ENCODE results near the gene WDR90.
"Not testable (repeated sequence)": the region's sequence is repeated elsewhere in the genome, so short reads cannot be mapped to it uniquely, and the experiment has no call there.

Gene WDR90

GRCh38 chr16:703406-703805 is 54.2 kb downstream of the WDR90 start:
- in situ Hi-C loops (cut with MboI; ENCODE audit: low sequenced_read_pairs): no loop called here

DNA sequence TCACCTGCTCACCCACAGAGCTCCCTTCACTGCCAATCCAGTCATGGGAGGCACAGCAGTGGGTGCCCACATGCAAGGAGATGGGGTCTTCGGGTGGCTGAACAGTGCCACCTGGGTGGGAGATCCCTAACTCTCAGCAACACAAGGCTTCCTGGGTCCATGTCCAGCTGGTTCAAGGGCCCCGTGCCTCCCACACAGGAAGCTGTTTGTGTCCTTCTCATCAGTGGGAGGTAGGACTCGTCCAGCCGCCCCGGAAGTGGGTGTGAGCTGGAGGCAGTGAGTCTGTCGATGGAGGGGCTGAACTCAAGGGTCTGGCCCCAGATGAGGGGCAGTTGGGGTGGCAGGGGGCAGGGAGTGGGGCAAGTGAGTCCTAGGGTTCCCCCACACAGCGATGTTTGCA is 54.9 kb downstream of the WDR90 start:
- in situ Hi-C loops (cut with MboI; ENCODE audit: low sequenced_read_pairs): no loop called here

- in situ Hi-C loops (cut with MboI; ENCODE audit: low sequenced_read_pairs): no loop called here
These were observed 55.6 kb downstream of the WDR90 start for GRCh38 chr16:704552-705380.

DNA sequence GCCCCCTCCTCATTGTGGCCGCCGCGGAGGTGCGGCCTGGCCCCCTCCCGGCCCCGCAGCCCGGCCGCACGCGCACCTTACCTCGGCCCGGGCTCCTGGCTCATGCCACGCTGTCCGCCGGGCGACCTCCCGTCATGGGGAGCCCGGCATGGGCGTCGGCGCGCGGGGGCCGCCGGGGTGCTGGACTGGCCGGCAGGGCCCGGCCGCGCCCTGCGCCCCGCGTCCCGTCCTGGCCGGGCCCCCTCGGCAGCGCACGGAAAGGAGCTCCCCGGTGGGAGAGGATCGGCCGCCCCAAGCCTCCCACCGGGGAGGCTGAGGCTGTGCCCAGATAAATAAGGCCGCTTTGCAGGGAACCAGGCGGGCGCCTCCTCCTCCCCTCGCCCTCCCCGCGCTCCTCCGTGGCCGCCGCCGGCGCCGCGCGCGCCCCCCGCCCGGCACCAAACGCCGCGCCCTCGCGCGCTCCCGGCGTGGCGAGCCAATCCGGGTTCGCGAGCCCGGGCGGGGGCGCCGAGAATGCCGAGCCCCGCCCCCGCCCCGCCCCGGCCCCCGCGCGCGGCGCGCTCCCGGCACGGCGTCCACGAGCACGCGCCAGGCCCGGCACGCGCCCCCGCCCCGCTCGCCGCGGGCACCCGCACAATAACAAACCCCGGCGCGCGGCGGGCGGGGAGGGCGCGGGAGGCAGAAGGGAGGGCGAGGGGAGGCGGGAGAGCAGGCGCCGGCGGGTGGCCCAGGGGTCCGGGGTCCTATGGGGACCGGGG is 56.4 kb downstream of the WDR90 start, which contains the start of gene FBXL16:
Gene FBXL16 (minus strand): TSS at position 371 of the 758 bp plus-strand sequence. CDS start 8,396 bp downstream, outside the sequence.
- in situ Hi-C loops (cut with MboI; ENCODE audit: low sequenced_read_pairs): no loop called here

DNA sequence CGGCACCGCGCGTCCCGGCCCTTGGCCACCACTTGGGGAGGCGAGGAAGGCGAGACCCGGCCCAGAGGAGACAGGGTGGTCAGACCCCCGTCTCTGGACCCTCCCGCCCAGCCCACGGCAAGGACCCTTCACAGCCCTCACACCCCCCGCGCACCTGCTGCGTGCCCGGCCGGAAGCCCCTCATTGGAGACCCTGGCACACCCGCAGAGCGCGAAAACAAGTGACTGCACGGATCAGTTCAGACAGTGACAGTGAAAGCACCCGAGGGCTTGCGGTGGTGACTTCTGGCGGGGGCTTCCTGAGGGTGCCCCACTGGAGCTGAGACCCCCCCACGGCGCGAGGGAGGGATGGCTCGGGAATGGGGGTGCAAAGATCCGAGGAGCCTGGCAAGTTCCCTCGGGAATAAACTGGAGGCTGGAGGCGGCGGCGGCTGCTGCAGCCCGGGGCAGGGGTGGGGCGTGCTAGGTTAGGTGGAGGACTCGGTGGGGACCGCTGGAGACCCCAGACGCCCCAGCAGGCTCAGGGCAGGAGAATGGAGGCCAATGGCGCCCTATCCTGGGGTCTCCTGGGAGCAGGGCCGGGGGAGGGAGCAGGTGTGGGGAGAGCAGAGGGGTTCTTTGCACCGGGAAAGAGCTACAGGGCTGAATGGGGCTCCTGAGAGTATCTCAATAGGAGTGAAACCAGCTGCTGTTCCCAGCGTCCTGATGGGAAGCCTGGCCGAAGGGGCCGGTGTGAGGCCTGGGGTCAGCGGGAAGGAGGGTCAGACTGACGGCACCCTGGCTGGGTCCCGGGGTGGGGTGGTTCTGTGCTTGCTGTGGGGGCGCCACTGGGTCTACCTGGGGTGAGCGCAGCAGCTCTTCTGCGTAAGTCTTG is 57.3 kb downstream of the WDR90 start:
- in situ Hi-C loops (cut with MboI; ENCODE audit: low sequenced_read_pairs): no loop called here

DNA sequence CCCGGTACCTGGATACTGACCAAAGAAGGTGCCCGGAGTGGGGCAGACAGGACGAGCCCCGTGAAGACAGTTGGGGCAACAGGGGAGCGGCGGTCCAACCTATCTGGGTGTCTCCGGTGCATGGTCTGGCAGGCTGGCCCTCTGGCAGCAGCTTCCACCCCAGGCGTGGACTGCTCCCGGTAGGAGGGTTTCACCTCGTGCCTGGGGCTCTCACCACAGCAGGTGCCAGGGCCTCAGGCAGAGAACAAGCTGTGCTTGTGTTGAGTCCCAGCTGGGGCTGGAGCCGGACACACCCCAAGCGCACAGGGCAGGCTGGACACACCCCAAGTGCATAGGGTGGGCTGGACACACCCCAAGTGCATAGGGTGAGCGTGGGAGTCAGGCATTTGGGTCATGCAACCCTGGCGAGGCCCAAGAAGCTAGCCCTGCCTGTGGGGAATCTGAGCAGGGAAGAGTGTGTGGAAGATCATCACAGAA is 57.9 kb downstream of the WDR90 start:
- in situ Hi-C loops (cut with MboI; ENCODE audit: low sequenced_read_pairs): no loop called here

DNA sequence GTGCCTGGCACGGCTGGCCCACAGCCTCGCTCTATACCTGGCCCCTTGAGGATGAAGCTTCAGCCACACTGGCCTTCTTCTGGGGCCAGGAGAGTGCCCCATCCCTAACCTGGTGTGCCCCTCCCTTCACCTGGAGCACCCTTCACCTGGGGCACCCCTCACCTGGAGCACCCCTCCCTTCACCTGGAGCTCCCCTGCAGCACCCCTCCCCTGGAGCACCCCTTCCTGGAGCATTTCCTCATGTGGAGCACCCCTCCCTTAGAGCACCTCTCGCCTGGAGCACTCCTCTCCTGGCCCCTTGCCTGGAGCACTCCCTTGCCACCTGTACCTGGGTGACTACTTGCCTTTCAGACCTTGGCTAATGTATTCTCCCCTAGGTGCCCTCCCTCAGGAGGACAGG is 58.9 kb downstream of the WDR90 start:
- in situ Hi-C loops (cut with MboI; ENCODE audit: low sequenced_read_pairs): no loop called here

GRCh38 chr16:708959-709358 is 59.8 kb downstream of the WDR90 start:
- in situ Hi-C loops (cut with MboI; ENCODE audit: low sequenced_read_pairs): no loop called here

- in situ Hi-C loops (cut with MboI; ENCODE audit: low sequenced_read_pairs): no loop called here
These were observed 60.7 kb downstream of the WDR90 start for GRCh38 chr16:709566-710499.

DNA sequence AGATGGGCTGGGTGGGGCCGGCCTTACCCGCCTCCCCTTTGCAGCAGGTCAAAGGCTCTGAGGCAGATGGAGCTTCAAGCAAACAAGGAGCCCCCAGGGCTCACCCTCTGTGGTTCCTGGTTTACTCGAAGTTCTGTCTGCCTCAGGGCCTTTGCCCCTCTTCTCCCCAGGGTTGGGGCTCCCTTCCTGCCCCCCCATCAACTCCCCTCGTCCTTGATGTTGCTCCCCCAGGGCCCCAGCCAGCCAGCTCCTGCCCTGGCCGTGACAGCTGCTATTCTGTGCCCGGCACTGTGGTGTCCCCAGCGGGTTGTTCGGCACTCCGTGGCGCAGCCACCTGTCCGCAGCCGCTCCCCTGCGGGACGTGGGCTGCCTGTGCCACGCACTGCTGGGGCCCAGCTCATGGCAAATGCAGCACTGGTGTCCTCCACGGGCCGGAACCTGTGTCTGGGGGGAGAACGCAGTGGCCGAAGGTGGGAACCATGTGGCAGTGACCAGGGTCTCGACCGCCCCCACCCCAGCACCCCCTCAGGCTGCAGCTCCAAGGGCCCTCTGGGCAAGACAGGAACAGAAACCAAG is 61.4 kb downstream of the WDR90 start:
- in situ Hi-C loops (cut with MboI; ENCODE audit: low sequenced_read_pairs): no loop called here

DNA sequence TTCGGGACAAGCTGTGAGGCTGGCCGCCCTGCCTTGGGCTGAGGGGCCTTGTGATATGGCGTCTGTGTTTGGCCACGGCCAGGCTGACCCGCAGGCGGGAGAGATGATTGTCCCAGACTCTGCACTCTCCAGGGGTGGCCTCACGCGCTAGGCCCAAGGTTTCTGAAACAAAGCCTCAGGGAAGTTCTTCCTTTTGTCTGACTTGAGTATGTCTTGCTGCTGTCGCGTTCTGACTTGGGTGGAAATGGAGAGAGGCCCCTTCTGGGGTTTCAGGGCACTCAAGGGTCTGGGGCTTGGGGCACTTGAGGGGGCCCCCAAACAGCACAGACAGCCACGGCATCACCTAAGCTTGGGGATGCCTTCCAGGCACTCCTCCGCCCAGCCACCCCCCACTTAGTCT is 61.9 kb downstream of the WDR90 start:
- in situ Hi-C loops (cut with MboI; ENCODE audit: low sequenced_read_pairs): no loop called here

DNA sequence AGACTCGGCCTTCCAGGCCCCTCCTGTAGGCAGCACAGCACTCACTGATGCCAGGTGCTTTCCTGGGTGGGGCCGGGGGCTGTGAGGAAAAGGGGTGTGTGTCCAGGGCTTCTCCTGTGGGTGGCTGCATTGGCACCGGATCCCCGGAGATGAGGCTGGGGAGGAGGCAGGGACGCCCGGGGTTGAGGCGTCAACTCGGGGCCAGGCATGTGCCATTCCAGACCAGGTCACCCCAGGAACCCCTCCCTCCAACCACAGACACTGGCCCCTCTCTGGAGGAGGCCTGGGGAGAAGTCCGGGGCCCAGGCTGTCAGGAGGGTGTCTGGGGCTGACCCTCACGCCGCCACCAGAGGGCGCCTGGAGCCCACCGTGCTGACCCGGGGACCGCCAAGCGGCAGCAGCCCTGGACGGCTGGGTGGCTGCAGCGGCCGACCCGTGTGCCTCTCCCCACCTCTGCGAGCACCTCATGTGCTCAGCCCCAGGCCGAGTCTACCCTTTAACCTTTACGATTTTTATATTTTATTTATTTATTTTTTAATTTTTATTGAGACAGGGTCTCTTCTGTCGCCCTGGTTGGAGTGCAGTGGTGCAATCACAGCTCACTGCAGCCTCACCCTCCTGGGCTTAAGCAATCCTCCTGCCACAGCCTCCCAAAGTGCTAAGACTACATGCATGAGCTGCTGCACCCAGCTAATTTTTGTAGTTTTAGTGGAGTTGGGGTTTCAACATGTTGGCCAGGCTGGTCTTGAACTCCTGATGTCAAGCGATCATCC is 62.6 kb downstream of the WDR90 start:
- in situ Hi-C loops (cut with MboI; ENCODE audit: low sequenced_read_pairs): no loop called here

GRCh38 chr16:712740-713250 is 63.6 kb downstream of the WDR90 start:
- in situ Hi-C loops (cut with MboI; ENCODE audit: low sequenced_read_pairs): not testable (repeated sequence)

- in situ Hi-C loops (cut with MboI; ENCODE audit: low sequenced_read_pairs): no loop called here
These were observed 64.9 kb downstream of the WDR90 start for GRCh38 chr16:714079-714478.

GRCh38 chr16:714558-715476 is 65.7 kb downstream of the WDR90 start, which contains the start of gene METRN:
Gene METRN (plus strand): TSS chr16:715118. CDS start chr16:715290, 172 bp downstream.
- in situ Hi-C loops (cut with MboI; ENCODE audit: low sequenced_read_pairs): no loop called here

- in situ Hi-C loops (cut with MboI; ENCODE audit: low sequenced_read_pairs): no loop called here
These were observed 66.5 kb downstream of the WDR90 start for GRCh38 chr16:715477-716199.

DNA sequence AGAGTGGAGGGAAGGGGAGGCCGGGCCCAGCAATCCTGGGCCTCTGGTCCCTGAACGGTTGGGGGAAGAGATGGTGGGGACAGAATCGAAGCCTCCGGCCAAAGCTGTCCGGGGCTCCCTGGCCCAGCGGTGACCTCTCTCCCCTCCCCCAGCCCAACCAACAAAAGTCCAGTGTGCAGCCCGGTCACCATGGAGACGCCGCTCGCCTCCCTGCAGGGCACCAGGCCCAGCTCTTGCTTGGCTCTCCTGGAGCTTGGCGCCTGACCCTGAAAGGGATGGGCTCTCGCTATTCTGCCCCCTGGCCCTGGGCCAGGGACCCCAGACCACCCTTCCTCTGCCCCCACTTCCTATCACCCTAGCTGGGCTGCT is 67.0 kb downstream of the WDR90 start:
- in situ Hi-C loops (cut with MboI; ENCODE audit: low sequenced_read_pairs): no loop called here

Measured in HL-60/S4 treated with phorbol 12-myristate 13-acetate at 8.2 ng/mL for 4 days and 3 days (cell line).